ENCODE results near the gene SULT2B1. TPM values are rescaled to one million over a fixed set of nuclear protein-coding genes. Genes with fewer than 3 reads are reported as not detected.

The SULT2B1 gene
- total RNA-seq, 2 experiments from 2014 or later: not detected

- intact Hi-C loops (cut with micrococcal nuclease; ENCODE audit: unreplicated experiment): no loop called here
- Histone ChIP-seq H3K36me3 (ENCODE audit: insufficient read depth, low read length) (peaks cover 34% of the 10 kb centered on the region; the same call in 1 of the 2 replicates), H3K9me2 (ENCODE audit: insufficient read depth, low read length) (no peaks in the 10 kb centered on the region), H3K4me3 (ENCODE audit: low read depth, low read length, poor library complexity, severe bottlenecking) (no peak overlapping the region), H3K27ac (ENCODE audit: low read depth, low read length, poor library complexity, severe bottlenecking) (no peak overlapping the region), H2AFZ (ENCODE audit: low read length) (no peak overlapping the region), H4K20me1 (ENCODE audit: insufficient read depth, low read length) (no peaks in the 10 kb centered on the region), H3K4me1 (ENCODE audit: insufficient read depth, low read length, poor library complexity, severe bottlenecking) (peaks cover 15% of the 10 kb centered on the region), H3K79me2 (ENCODE audit: insufficient read depth, low read depth, low read length) (peaks cover 4% of the 10 kb centered on the region; the same call in 1 of the 2 replicates), H3K4me2 (ENCODE audit: low read length) (no peak overlapping the region), H3K9me3 (ENCODE audit: low read length) (no peaks in the 10 kb centered on the region)
- BruUV-seq (replicated peaks): no TSS peak
- ChIA-PET POLR2A (no interaction called here), CTCF (ENCODE audit: unreplicated experiment) (no interaction called here)
- TF ChIP-seq CTCF (conservative IDR thresholded peaks at IDR 0.05; ENCODE audit: low read length): no peak
- no peak for TF ChIP-seq EZH2phosphoT487 (IDR thresholded peaks at IDR 0.05; ENCODE audit: borderline replicate concordance, low read depth, low read length)
- no peak for DNase-seq (ENCODE audit: low spot score)
Measured at GRCh38 chr19:48627201-48627864, 75.4 kb downstream of the SULT2B1 start.

- TF ChIP-seq CTCF (conservative IDR thresholded peaks at IDR 0.05; ENCODE audit: low read length) (no peak), EZH2phosphoT487 (IDR thresholded peaks at IDR 0.05; ENCODE audit: borderline replicate concordance, low read depth, low read length) (no peak)
- Histone ChIP-seq H3K27ac (ENCODE audit: low read depth, low read length, poor library complexity, severe bottlenecking) (no peak overlapping the region), H3K9me3 (ENCODE audit: low read length) (no peaks in the 10 kb centered on the region), H3K79me2 (ENCODE audit: insufficient read depth, low read depth, low read length) (peaks cover 4% of the 10 kb centered on the region; the same call in 1 of the 2 replicates), H4K20me1 (ENCODE audit: insufficient read depth, low read length) (no peaks in the 10 kb centered on the region), H3K36me3 (ENCODE audit: insufficient read depth, low read length) (peaks cover 34% of the 10 kb centered on the region; the same call in 1 of the 2 replicates), H3K4me1 (ENCODE audit: insufficient read depth, low read length, poor library complexity, severe bottlenecking) (peaks cover 18% of the 10 kb centered on the region), H3K9me2 (ENCODE audit: insufficient read depth, low read length) (no peaks in the 10 kb centered on the region), H2AFZ (ENCODE audit: low read length) (no peak overlapping the region), H3K4me2 (ENCODE audit: low read length) (no peak overlapping the region), H3K4me3 (ENCODE audit: low read depth, low read length, poor library complexity, severe bottlenecking) (no peak overlapping the region)
- POLR2A ChIA-PET: no interaction called here
- CTCF ChIA-PET (ENCODE audit: unreplicated experiment): no interaction called here
- no TSS peak for BruUV-seq (replicated peaks)
- intact Hi-C loops (cut with micrococcal nuclease; ENCODE audit: unreplicated experiment): no loop called here
- no peak for DNase-seq (ENCODE audit: low spot score)
Measured at GRCh38 chr19:48627865-48628314, 75.9 kb downstream of the SULT2B1 start.
